Liver (tissue), 9 donors: ENCODE measurements around the gene AKT3. TPM values are rescaled to one million over a fixed set of nuclear protein-coding genes. Genes with fewer than 3 reads are reported as not detected.

Experiments
- DNase-seq: peaks from one replicate; pipeline ENCODE4 v3.0.0-alpha.2; 2017; ENCODE audit warnings: low spot score
- H3K27ac ChIP-seq, 2 donors: one replicate each; pipeline ENCODE4 v1.7.0; 2013; ENCODE audit warnings: inconsistent platforms in 2 of 2, low read length in 2 of 2, control low read depth in 1 of 2, low read depth in 1 of 2, mild to moderate bottlenecking in 1 of 2
- H3K27me3 ChIP-seq, 4 donors: one replicate each; pipeline versions ENCODE4 v1.6.1 to v1.7.0; 2013; ENCODE audit warnings: low read length in 3 of 4, inconsistent platforms in 1 of 4, mild to moderate bottlenecking in 1 of 4, moderate library complexity in 1 of 4; ENCODE audit not compliant: control insufficient read depth in 4 of 4, insufficient read depth in 4 of 4
- H3K36me3 ChIP-seq, 4 donors: one replicate each; pipeline versions ENCODE4 v1.6.1 to v1.7.0; 2013; ENCODE audit warnings: low read length in 3 of 4, mild to moderate bottlenecking in 3 of 4, low read depth in 1 of 4, moderate library complexity in 1 of 4; ENCODE audit not compliant: control insufficient read depth in 4 of 4, insufficient read depth in 3 of 4
- H3K4me1 ChIP-seq, 4 donors: one replicate each; pipeline versions ENCODE4 v1.6.1 to v1.7.0; 2013; ENCODE audit warnings: low read length in 3 of 4, mild to moderate bottlenecking in 3 of 4, moderate library complexity in 1 of 4; ENCODE audit not compliant: control insufficient read depth in 4 of 4, insufficient read depth in 4 of 4
- H3K4me3 ChIP-seq, 3 donors: one replicate each; pipeline versions ENCODE4 v1.6.1 to v1.7.0; 2013; ENCODE audit warnings: low read length in 3 of 3, control low read depth in 1 of 3, low read depth in 1 of 3, mild to moderate bottlenecking in 1 of 3
- H3K9ac ChIP-seq, 2 donors: one replicate each; pipeline ENCODE4 v1.7.0; 2013; ENCODE audit warnings: low read length in 2 of 2, mild to moderate bottlenecking in 2 of 2, moderate library complexity in 2 of 2, control low read depth in 1 of 2, low read depth in 1 of 2
- H3K9me3 ChIP-seq, 4 donors: one replicate each; pipeline versions ENCODE4 v1.6.1 to v1.7.0; 2013; ENCODE audit warnings: low read length in 3 of 4; ENCODE audit not compliant: control insufficient read depth in 4 of 4
- EGR1 ChIP-seq, 2 donors: IDR thresholded peaks; 2 replicates each; pipeline ENCODE4 v1.6.1; 2016 to 2018; ENCODE audit warnings: antibody characterized with exemption in 2 of 2, low read depth in 2 of 2
- FOXA1 ChIP-seq: IDR thresholded peaks from 2 replicates; pipeline ENCODE4 v1.6.1; 2016; ENCODE audit warnings: antibody characterized with exemption
- GABPA ChIP-seq, 2 donors: IDR thresholded peaks in 1 of 2; conservative IDR thresholded peaks in 1 of 2; 2 replicates each; pipeline ENCODE4 v1.6.1; 2016; ENCODE audit warnings: antibody characterized with exemption in 2 of 2, mild to moderate bottlenecking in 1 of 2, moderate library complexity in 1 of 2
- HNF4A ChIP-seq, 2 donors: conservative IDR thresholded peaks; 2 replicates each; pipeline ENCODE4 v1.6.1; 2016; ENCODE audit warnings: antibody characterized with exemption in 2 of 2, mild to moderate bottlenecking in 2 of 2
- JUND ChIP-seq, 2 donors: IDR thresholded peaks; 2 replicates each; pipeline ENCODE4 v1.6.1; 2016; ENCODE audit warnings: antibody characterized with exemption in 2 of 2
- NR2F2 ChIP-seq: IDR thresholded peaks from 2 replicates; pipeline ENCODE4 v1.6.1; 2016; ENCODE audit warnings: antibody characterized with exemption
- RAD21 ChIP-seq, 2 donors: IDR thresholded peaks; 2 replicates each; pipeline ENCODE4 v1.6.1; 2016; ENCODE audit warnings: antibody characterized with exemption in 2 of 2, mild to moderate bottlenecking in 2 of 2
- RXRA ChIP-seq, 2 donors: IDR thresholded peaks; 2 replicates each; pipeline ENCODE4 v1.6.1; 2017 to 2018; ENCODE audit warnings: antibody characterized with exemption in 2 of 2, mild to moderate bottlenecking in 1 of 2
- SP1 ChIP-seq: IDR thresholded peaks from 2 replicates; pipeline ENCODE4 v1.6.1; 2018; ENCODE audit warnings: antibody characterized with exemption, mild to moderate bottlenecking
- TAF1 ChIP-seq: conservative IDR thresholded peaks from 2 replicates; pipeline ENCODE4 v1.6.1; 2016; ENCODE audit warnings: antibody characterized with exemption, mild to moderate bottlenecking
- WGBS: extraction: QIAGEN DNeasy Blood & Tissue Kit; methylation state at CpG from one replicate; pipeline ENCODE4 v1.1.7; 2013; 5-methylcytosine and 5-hydroxymethylcytosine counted together
- polyA plus RNA-seq, 2 donors: library from polyadenylated mRNA; stranded (reverse) in 1 of 2; unstranded in 1 of 2; fragments of 200-250 nt in 1 of 2; fragments of >200 nt in 1 of 2; fragmentation: Nextera tagmentation in 1 of 2; extraction: Ambion mirVana in 1 of 2; gene quantifications; one replicate each; pipeline versions ENCODE4 v1.2.1 to v1.2.3, GENCODE V29; 2013 to 2015
- total RNA-seq, 2 donors: library from RNA; depleted of rRNA; stranded (reverse); fragments of >200 nt; gene quantifications; one replicate each; pipeline ENCODE4 v1.2.3, GENCODE V29; 2014
- TF ChIP-seq, protein P1 (sequence below): IDR thresholded peaks from 2 replicates; pipeline ENCODE4 v1.6.1; 2016; ENCODE audit warnings: antibody characterized with exemption
- TF ChIP-seq, protein P2 (sequence below): fragments of 150-350 bp; IDR thresholded peaks from 2 replicates; pipeline ENCODE4 v1.5.1; 2017; ENCODE audit warnings: improper control_type of control experiment, low read depth, low read length; ENCODE audit not compliant: missing input control
- TF ChIP-seq, protein P3 (sequence below): IDR thresholded peaks from 2 replicates; pipeline ENCODE4 v1.6.1; 2016; ENCODE audit warnings: antibody characterized with exemption
- donor health status: healthy.
- donor health status: healthy.
- donor health status: healthy.
- donor health status: healthy.
- donor health status: healthy.

The AKT3 gene
- total and polyA plus RNA-seq, 4 donors, result 1.7 to 7.6 (median 2.8) TPM

DNA sequence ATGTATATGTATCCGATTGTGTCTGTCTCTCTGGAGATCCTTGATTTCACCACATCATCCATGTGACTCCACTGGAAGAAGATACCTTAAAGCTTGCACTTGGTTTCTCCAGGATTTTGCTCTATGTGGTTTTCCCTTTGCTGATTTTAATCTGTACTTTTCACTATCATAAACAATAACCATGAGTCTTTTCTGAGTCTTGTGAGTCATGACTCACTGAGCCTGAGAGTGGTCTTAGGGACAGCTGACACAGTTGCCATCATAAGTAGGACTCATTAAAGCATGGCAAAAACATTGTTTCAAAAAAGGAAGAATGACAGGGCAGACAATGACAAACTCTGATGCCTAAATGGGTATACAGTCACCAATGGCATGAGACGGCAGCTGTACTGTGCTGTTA lies 226.2 kb downstream of the AKT3 start:
- Histone ChIP-seq H3K9me3 (peaks cover 0 to 2% (median 0%) of the 10 kb centered on the region in 4 donors), H3K9ac (no peak overlapping the region), H3K36me3 (peaks cover 0 to 4% (median 0%) of the 10 kb centered on the region in 4 donors), H3K27ac (no peak overlapping the region), H3K4me3 (no peak overlapping the region), H3K4me1 (no peaks in the 10 kb centered on the region), H3K27me3 (no peaks in the 10 kb centered on the region)
- TF ChIP-seq JUND (IDR thresholded peaks at IDR 0.05) (no peak), EGR1 (IDR thresholded peaks at IDR 0.05; ENCODE audit: low read depth in 2 of 2) (no peak), NR2F2 (no peak), GABPA (IDR thresholded peaks at IDR 0.05 in 1 of 2, conservative IDR thresholded peaks at IDR 0.05 in 1 of 2) (no peak), HNF4A (conservative IDR thresholded peaks at IDR 0.05) (no peak), RXRA (IDR thresholded peaks at IDR 0.05) (no peak), SP1 (no peak), TAF1 (no peak)
- TF ChIP-seq, protein P1, sequence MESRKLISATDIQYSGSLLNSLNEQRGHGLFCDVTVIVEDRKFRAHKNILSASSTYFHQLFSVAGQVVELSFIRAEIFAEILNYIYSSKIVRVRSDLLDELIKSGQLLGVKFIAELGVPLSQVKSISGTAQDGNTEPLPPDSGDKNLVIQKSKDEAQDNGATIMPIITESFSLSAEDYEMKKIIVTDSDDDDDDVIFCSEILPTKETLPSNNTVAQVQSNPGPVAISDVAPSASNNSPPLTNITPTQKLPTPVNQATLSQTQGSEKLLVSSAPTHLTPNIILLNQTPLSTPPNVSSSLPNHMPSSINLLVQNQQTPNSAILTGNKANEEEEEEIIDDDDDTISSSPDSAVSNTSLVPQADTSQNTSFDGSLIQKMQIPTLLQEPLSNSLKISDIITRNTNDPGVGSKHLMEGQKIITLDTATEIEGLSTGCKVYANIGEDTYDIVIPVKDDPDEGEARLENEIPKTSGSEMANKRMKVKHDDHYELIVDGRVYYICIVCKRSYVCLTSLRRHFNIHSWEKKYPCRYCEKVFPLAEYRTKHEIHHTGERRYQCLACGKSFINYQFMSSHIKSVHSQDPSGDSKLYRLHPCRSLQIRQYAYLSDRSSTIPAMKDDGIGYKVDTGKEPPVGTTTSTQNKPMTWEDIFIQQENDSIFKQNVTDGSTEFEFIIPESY, result no peak
- TF ChIP-seq, protein P2, sequence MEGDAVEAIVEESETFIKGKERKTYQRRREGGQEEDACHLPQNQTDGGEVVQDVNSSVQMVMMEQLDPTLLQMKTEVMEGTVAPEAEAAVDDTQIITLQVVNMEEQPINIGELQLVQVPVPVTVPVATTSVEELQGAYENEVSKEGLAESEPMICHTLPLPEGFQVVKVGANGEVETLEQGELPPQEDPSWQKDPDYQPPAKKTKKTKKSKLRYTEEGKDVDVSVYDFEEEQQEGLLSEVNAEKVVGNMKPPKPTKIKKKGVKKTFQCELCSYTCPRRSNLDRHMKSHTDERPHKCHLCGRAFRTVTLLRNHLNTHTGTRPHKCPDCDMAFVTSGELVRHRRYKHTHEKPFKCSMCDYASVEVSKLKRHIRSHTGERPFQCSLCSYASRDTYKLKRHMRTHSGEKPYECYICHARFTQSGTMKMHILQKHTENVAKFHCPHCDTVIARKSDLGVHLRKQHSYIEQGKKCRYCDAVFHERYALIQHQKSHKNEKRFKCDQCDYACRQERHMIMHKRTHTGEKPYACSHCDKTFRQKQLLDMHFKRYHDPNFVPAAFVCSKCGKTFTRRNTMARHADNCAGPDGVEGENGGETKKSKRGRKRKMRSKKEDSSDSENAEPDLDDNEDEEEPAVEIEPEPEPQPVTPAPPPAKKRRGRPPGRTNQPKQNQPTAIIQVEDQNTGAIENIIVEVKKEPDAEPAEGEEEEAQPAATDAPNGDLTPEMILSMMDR, result no peak
- WGBS, result 94% methylated on average over 2 of the region's 2 CpGs
- no peak for DNase-seq

DNA sequence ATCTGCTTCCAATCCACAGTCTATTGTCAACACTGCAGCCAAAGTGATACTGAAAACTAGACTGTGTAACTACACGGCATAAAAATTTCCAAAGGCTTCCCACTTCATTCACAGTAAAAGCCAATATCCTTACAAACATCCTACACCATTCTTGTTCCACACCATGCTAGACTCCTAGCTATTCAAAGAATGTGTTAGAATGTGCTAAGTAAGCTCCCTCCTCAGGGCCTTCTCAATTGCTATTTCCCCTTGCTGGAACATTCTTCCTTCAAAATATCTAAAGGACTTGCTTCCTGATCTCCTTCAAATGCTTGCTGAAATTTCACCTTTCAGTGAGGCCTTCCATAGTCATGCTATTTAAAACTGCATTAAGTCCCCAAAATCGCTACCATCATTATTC lies 228.1 kb downstream of the AKT3 start:
- H3K36me3 ChIP-seq, result peaks cover 0 to 4% (median 0%) of the 10 kb centered on the region in 4 donors
- H3K4me1 ChIP-seq, result no peaks in the 10 kb centered on the region
- H3K27ac ChIP-seq, result no peak overlapping the region
- DNase-seq, result no peak
- TF ChIP-seq RXRA (IDR thresholded peaks at IDR 0.05) (no peak), SP1 (no peak), NR2F2 (no peak), GABPA (IDR thresholded peaks at IDR 0.05 in 1 of 2, conservative IDR thresholded peaks at IDR 0.05 in 1 of 2) (no peak), JUND (IDR thresholded peaks at IDR 0.05) (no peak), RAD21 (IDR thresholded peaks at IDR 0.05) (no peak), FOXA1 (no peak)
- TF ChIP-seq, protein P1, result no peak
- TF ChIP-seq, protein P3, sequence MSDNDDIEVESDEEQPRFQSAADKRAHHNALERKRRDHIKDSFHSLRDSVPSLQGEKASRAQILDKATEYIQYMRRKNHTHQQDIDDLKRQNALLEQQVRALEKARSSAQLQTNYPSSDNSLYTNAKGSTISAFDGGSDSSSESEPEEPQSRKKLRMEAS, result no peak
- H3K9me3 ChIP-seq, result peaks cover 0 to 2% (median 0%) of the 10 kb centered on the region in 4 donors
- H3K4me3 ChIP-seq, result no peak overlapping the region
- H3K9ac ChIP-seq, result no peak overlapping the region
- 95% methylated on average over 2 of the region's 2 CpGs for WGBS
- H3K27me3 ChIP-seq, result no peaks in the 10 kb centered on the region
